ENCODE results near the gene SYF2. TPM values are rescaled to one million over a fixed set of nuclear protein-coding genes. Genes with fewer than 3 reads are reported as not detected.
"Not testable (repeated sequence)": the region's sequence is repeated elsewhere in the genome, so short reads cannot be mapped to it uniquely, and the experiment has no call there.

SYF2 gene
- polyA plus RNA-seq, 3 donors: 32.0 to 52.9 (median 45.1) TPM

GRCh38 chr1:25277295-25277694, 45.0 kb upstream of the SYF2 start:
- H2AFZ ChIP-seq (ENCODE audit: insufficient read depth, low read depth, low read length, poor library complexity, severe bottlenecking); H3K27me3 Mint-ChIP-seq (ENCODE audit: low read depth in 3 of 3); H3K4me3 ChIP-seq (replicated peaks in 1 of 3; ENCODE audit: low read depth in 2 of 3, low read length in 3 of 3); H3K4me1 Mint-ChIP-seq; H3K9ac ChIP-seq (ENCODE audit: insufficient read depth, low read length, poor library complexity, severe bottlenecking); H3K4me1 ChIP-seq (ENCODE audit: control insufficient read depth in 1 of 2, insufficient read depth in 2 of 2, low read length in 2 of 2); H3K36me3 Mint-ChIP-seq; H3K79me2 ChIP-seq (ENCODE audit: insufficient read depth, low read length); H3K9me3 ChIP-seq (replicated peaks in 1 of 2; ENCODE audit: control insufficient read depth in 1 of 2, insufficient read depth in 1 of 2, low read length in 2 of 2); H3K27ac ChIP-seq (ENCODE audit: low read depth in 1 of 2, low read length in 2 of 2); H3K27me3 ChIP-seq (ENCODE audit: control insufficient read depth in 2 of 2, insufficient read depth in 2 of 2, low read length in 2 of 2); H4K20me1 ChIP-seq (ENCODE audit: insufficient read depth, low read length); H3K27ac Mint-ChIP-seq; H3K36me3 ChIP-seq (replicated peaks in 1 of 2; ENCODE audit: control insufficient read depth in 1 of 2, insufficient read depth in 2 of 2, low read length in 2 of 2); intact Hi-C loops (cut with micrococcal nuclease); H3K9me3 Mint-ChIP-seq; H3K4me3 Mint-ChIP-seq; DNase-seq; H3K4me2 ChIP-seq (replicated peaks; ENCODE audit: extremely low read depth, low read length, poor library complexity, severe bottlenecking): not testable (repeated sequence)
- WGBS (ENCODE audit: insufficient coverage): no CpG with 5 or more reads among the region's 1 CpG

- H2AFZ ChIP-seq (ENCODE audit: insufficient read depth, low read depth, low read length, poor library complexity, severe bottlenecking); H3K9me3 Mint-ChIP-seq; H3K9me3 ChIP-seq (replicated peaks in 1 of 2; ENCODE audit: control insufficient read depth in 1 of 2, insufficient read depth in 1 of 2, low read length in 2 of 2); DNase-seq; intact Hi-C loops (cut with micrococcal nuclease); H3K36me3 ChIP-seq (replicated peaks in 1 of 2; ENCODE audit: control insufficient read depth in 1 of 2, insufficient read depth in 2 of 2, low read length in 2 of 2); H3K4me1 ChIP-seq (ENCODE audit: control insufficient read depth in 1 of 2, insufficient read depth in 2 of 2, low read length in 2 of 2); H3K4me3 Mint-ChIP-seq; H3K36me3 Mint-ChIP-seq; H3K27ac Mint-ChIP-seq; H3K9ac ChIP-seq (ENCODE audit: insufficient read depth, low read length, poor library complexity, severe bottlenecking); H3K4me3 ChIP-seq (replicated peaks in 1 of 3; ENCODE audit: low read depth in 2 of 3, low read length in 3 of 3); H3K4me1 Mint-ChIP-seq; H3K27me3 ChIP-seq (ENCODE audit: control insufficient read depth in 2 of 2, insufficient read depth in 2 of 2, low read length in 2 of 2); H3K27me3 Mint-ChIP-seq (ENCODE audit: low read depth in 3 of 3); H3K4me2 ChIP-seq (replicated peaks; ENCODE audit: extremely low read depth, low read length, poor library complexity, severe bottlenecking); H3K27ac ChIP-seq (ENCODE audit: low read depth in 1 of 2, low read length in 2 of 2); H3K79me2 ChIP-seq (ENCODE audit: insufficient read depth, low read length); H4K20me1 ChIP-seq (ENCODE audit: insufficient read depth, low read length): not testable (repeated sequence)
- no CpG with 5 or more reads among the region's 4 CpGs for WGBS (ENCODE audit: insufficient coverage)
Measured at GRCh38 chr1:25275648-25276047, 43.3 kb upstream of the SYF2 start.

- H3K9me3 ChIP-seq (replicated peaks in 1 of 2; ENCODE audit: control insufficient read depth in 1 of 2, insufficient read depth in 1 of 2, low read length in 2 of 2); H3K4me3 ChIP-seq (replicated peaks in 1 of 3; ENCODE audit: low read depth in 2 of 3, low read length in 3 of 3); H3K4me3 Mint-ChIP-seq; H3K4me1 ChIP-seq (ENCODE audit: control insufficient read depth in 1 of 2, insufficient read depth in 2 of 2, low read length in 2 of 2); H4K20me1 ChIP-seq (ENCODE audit: insufficient read depth, low read length); H2AFZ ChIP-seq (ENCODE audit: insufficient read depth, low read depth, low read length, poor library complexity, severe bottlenecking); DNase-seq; H3K9me3 Mint-ChIP-seq; H3K36me3 ChIP-seq (replicated peaks in 1 of 2; ENCODE audit: control insufficient read depth in 1 of 2, insufficient read depth in 2 of 2, low read length in 2 of 2); intact Hi-C loops (cut with micrococcal nuclease); H3K4me2 ChIP-seq (replicated peaks; ENCODE audit: extremely low read depth, low read length, poor library complexity, severe bottlenecking); H3K27me3 Mint-ChIP-seq (ENCODE audit: low read depth in 3 of 3); H3K9ac ChIP-seq (ENCODE audit: insufficient read depth, low read length, poor library complexity, severe bottlenecking); H3K27me3 ChIP-seq (ENCODE audit: control insufficient read depth in 2 of 2, insufficient read depth in 2 of 2, low read length in 2 of 2); H3K27ac ChIP-seq (ENCODE audit: low read depth in 1 of 2, low read length in 2 of 2); H3K79me2 ChIP-seq (ENCODE audit: insufficient read depth, low read length); H3K36me3 Mint-ChIP-seq: not testable (repeated sequence)
- Mint-ChIP-seq H3K27ac (peak within 1 kb of the TSS in 1 of 7 donors; percentile 4), H3K4me1 (peaks cover 15% of the 10 kb centered on the region)
- no CpG with 5 or more reads among the region's 8 CpGs for WGBS (ENCODE audit: insufficient coverage)
Measured at GRCh38 chr1:25272238-25272637, 39.9 kb upstream of the SYF2 start, which contains the start of gene RHD. TSS of gene RHD (plus strand) at chr1:25272509. CDS start at chr1:25272548, 39 bp downstream.

GRCh38 chr1:25268143-25268760, 36.0 kb upstream of the SYF2 start:
- H3K36me3 ChIP-seq (replicated peaks in 1 of 2; ENCODE audit: control insufficient read depth in 1 of 2, insufficient read depth in 2 of 2, low read length in 2 of 2); H4K20me1 ChIP-seq (ENCODE audit: insufficient read depth, low read length); H3K36me3 Mint-ChIP-seq; H3K9me3 Mint-ChIP-seq; H3K4me1 ChIP-seq (ENCODE audit: control insufficient read depth in 1 of 2, insufficient read depth in 2 of 2, low read length in 2 of 2); H3K9me3 ChIP-seq (replicated peaks in 1 of 2; ENCODE audit: control insufficient read depth in 1 of 2, insufficient read depth in 1 of 2, low read length in 2 of 2); H3K27me3 Mint-ChIP-seq (ENCODE audit: low read depth in 3 of 3); H3K27me3 ChIP-seq (ENCODE audit: control insufficient read depth in 2 of 2, insufficient read depth in 2 of 2, low read length in 2 of 2); H3K79me2 ChIP-seq (ENCODE audit: insufficient read depth, low read length): not testable (repeated sequence)
- intact Hi-C loops (cut with micrococcal nuclease): loop anchor here in 1 of 2 donors (2.0 kb wide), 1 partner anchor 71 kb away; the partner anchor contains the start of gene TMEM50A
- peak overlapping the region; percentile 41 to 70 (median 61) for H3K4me3 ChIP-seq (replicated peaks in 1 of 3; ENCODE audit: low read depth in 2 of 3, low read length in 3 of 3)
- peak overlapping the region; percentile 41 for H3K4me2 ChIP-seq (replicated peaks; ENCODE audit: extremely low read depth, low read length, poor library complexity, severe bottlenecking)
- peak overlapping the region; percentile 59 for H2AFZ ChIP-seq (ENCODE audit: insufficient read depth, low read depth, low read length, poor library complexity, severe bottlenecking)
- H3K4me1 Mint-ChIP-seq: peaks cover 23% of the 10 kb centered on the region
- no CpG with 5 or more reads among the region's 14 CpGs for WGBS (ENCODE audit: insufficient coverage)
- DNase-seq: peak in 1 of 3 donors; percentile 22
- peak overlapping the region; percentile 21 for H3K9ac ChIP-seq (ENCODE audit: insufficient read depth, low read length, poor library complexity, severe bottlenecking)
- peak overlapping the region; percentile 80 to 89 for H3K4me3 Mint-ChIP-seq
- H3K27ac Mint-ChIP-seq: peak overlapping the region; percentile 72 to 92 (median 84)
- H3K27ac ChIP-seq (ENCODE audit: low read depth in 1 of 2, low read length in 2 of 2): peak overlapping the region in 1 of 2 donors; percentile 58
